NB4 (cell line): ENCODE data around the gene ROR2.

Source experiments
- POLR2A ChIP-seq: IDR thresholded peaks from 2 replicates; pipeline ENCODE4 v1.6.1; 2011; ENCODE audit warnings: mild to moderate bottlenecking; ENCODE audit not compliant: insufficient read length; ENCODE audit errors: extremely low read depth
- TF ChIP-seq, protein P1 (sequence below): IDR thresholded peaks from one replicate; pipeline ENCODE4 v1.5.1; 2012; ENCODE audit warnings: low read depth, low read length

DNA sequence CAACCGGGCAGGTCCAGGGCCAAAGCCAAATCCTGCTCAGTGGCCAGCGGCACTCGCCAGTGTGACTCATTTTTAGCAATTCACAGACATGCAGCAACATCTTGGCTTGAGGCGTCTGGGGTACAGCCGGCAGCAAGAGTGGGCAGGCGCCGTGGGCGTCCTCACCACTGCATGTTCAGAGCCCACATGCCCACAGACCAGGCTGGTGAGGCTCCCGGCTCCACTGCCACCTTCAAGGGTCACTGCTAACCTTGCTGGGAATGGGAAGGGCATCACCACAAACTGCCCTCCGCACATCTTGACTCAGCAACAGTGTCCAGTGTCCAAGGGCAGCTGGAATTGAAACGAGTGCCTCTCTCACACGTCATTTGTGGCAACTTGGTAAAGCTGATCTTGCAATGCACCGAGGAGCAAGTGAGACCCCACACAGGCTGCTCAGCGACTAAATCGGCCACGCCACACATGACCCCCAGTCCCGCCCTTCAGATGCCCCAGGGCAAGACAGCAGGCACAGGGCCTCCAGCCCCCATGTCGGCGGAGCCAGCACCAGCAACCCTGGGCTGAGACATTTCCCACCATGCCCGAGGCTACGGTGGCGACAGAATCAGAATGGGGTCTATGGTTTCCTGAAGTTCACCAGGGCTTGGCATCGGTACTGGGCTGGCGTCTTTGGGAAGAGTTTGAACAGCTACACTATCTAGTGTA lies 140.3 kb downstream of the ROR2 start:
- TF ChIP-seq, protein P1, sequence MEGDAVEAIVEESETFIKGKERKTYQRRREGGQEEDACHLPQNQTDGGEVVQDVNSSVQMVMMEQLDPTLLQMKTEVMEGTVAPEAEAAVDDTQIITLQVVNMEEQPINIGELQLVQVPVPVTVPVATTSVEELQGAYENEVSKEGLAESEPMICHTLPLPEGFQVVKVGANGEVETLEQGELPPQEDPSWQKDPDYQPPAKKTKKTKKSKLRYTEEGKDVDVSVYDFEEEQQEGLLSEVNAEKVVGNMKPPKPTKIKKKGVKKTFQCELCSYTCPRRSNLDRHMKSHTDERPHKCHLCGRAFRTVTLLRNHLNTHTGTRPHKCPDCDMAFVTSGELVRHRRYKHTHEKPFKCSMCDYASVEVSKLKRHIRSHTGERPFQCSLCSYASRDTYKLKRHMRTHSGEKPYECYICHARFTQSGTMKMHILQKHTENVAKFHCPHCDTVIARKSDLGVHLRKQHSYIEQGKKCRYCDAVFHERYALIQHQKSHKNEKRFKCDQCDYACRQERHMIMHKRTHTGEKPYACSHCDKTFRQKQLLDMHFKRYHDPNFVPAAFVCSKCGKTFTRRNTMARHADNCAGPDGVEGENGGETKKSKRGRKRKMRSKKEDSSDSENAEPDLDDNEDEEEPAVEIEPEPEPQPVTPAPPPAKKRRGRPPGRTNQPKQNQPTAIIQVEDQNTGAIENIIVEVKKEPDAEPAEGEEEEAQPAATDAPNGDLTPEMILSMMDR, result no peak
- no peak for TF ChIP-seq POLR2A
